Kidney glomerular epithelial cell (primary cell): Measurements from ENCODE around the gene RNF220.

Experiments
- DNase-seq: peaks from one replicate; lab custom pipeline; 2025; lab: John Stamatoyannopoulos, UW

Gene RNF220

GRCh38 chr1:44587796-44588460 is 182.9 kb downstream of the RNF220 start:
- DNase-seq = no peak

- DNase-seq = no peak
These were observed 183.6 kb downstream of the RNF220 start for GRCh38 chr1:44588551-44589210.

- no peak for DNase-seq
These were observed 185.4 kb downstream of the RNF220 start for GRCh38 chr1:44590475-44590874.

- no peak for DNase-seq
These were observed 186.3 kb downstream of the RNF220 start for GRCh38 chr1:44591381-44591780.

GRCh38 chr1:44592208-44593145 is 187.4 kb downstream of the RNF220 start:
- DNase-seq = no peak

GRCh38 chr1:44594353-44594752 is 189.3 kb downstream of the RNF220 start:
- DNase-seq = no peak

- peak; percentile 15 for DNase-seq
These were observed 190.0 kb downstream of the RNF220 start for GRCh38 chr1:44594871-44595735.

DNA sequence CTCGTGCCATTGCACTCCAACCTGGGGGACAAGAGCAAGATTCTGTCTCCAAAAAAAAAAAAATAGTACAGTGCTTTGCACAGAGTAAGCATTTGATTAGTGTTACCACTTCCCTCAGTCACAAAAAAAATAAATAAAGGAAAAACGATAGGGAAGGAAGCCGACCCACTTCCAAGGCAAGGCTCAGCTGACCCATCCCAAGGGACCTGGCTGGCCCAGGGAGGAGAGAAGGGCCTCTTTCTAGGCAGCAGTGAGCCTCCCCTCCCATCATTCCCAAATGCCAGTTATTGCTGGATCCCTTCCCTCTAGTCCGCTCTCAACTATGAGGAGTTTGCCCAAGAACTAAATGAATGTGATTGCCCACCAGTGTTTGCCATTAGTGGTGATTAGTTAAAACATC is 191.5 kb downstream of the RNF220 start:
- no peak for DNase-seq

GRCh38 chr1:44598167-44598566 is 193.1 kb downstream of the RNF220 start:
- no peak for DNase-seq

DNA sequence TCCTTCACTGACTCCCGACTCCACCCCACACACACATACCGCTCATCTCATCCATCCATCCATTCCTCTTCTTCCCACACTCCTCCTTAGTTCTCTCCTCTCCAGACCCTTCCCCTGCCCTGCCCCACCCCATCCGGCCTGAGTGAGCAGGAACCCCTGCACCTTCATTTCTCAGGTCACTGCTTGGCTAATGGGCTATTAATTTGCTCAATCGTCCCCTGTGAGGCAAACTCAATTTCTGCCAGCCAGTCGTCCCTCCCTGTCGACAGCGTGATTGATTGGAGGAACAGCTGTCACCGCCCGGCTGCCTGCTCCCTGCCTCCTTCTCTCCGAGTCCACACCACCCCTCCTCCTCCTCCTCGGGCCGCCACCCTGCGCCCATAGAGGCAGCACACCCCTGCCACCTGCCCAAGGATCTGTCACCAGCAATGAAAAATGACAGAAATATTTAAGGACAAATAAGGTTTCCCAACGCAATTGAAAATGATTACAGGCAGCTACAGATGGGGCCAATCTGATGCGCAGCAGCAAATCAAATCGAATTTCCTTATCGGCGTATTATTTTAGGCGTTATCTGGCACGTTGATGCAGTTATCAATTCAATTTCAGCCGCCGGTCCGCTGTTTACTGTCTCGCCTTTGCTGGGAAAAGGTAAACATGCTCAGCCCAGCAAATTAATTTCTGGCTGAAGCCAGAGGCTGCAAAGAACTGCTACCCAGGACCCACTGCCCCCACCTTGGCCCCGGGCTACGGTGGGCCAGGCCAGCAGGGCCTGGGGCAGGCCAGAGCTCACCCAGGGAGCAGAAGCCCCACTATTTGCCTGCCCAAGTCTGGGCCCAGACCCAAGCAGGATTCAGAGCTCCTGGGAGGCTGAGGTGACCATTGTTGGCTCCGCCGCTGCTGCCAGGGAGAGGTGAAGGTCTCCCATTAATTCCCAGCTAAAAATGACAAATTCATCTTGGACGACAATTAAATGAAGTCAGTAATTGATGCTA is 197.9 kb downstream of the RNF220 start:
- DNase-seq = no peak

- DNase-seq = no peak
These were observed 198.7 kb downstream of the RNF220 start for GRCh38 chr1:44603718-44604117.

DNA sequence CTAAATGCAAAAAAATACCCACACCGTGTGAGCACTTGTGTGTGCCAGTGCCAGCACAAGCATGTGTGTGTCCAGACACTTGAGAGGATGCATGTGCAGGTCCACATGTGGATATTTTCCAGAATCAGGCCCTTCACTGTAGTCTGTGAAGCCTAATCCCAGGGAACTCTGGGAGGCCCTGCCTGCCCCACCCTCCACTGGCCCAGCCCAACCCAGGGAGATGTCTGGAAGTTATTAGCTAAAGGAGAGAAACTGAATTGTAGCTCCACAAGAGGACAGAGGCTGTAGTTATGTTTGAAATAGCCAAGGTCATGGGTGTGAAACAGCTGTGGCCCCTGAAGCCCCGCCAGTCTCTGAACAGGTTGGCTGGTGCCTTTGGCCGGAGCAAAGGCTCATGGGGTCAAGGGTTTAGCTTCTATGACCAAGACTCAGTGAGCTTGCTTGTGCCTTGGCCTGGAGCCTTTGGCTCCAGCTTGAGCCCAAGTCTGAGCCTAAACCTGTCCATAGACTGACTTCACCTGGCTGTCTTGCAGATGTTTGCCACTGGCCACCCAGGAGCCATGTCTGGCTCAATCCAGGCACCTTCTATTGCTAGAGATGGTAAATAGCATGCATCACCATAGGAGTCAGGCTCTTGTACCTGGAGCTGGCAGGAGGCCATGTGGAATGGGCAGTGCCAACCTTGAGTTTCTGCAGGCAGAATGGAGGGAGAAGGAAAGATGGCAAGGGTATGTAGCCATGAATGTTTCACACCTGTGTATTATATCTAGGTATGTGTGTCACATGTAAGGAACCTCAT is 199.3 kb downstream of the RNF220 start:
- DNase-seq = no peak

DNA sequence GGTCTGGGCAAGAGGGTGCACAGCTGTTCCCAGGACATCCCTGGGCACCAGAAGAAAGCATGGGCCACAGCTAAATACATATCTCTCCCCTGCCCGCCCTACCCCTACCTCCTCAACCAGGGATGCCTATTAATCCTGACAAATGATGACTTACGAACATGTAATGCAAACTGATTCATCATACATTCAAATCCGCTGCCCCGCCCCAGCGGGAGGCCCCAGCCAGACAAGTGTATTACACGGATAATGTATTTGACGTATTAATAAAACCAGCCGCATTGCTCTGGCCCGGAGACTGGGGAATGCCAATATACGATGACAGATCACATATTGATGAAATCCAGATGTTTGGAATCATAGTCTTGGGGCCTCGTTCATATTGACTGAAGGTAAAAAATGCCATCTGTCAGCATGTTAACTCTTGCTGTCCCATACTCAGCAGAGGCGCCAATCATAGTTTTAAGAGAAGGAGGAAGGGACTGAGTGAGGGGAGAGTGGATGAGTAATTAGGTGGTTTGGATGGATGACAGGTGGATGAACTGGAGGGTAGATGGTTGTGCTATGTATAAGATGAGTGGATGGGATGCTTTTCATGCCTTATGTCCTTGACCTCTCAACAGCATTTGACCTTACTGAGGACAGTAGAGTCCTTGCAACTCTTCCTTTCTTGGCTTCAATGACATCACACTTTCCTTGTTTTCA is 201.0 kb downstream of the RNF220 start:
- DNase-seq = no peak

DNA sequence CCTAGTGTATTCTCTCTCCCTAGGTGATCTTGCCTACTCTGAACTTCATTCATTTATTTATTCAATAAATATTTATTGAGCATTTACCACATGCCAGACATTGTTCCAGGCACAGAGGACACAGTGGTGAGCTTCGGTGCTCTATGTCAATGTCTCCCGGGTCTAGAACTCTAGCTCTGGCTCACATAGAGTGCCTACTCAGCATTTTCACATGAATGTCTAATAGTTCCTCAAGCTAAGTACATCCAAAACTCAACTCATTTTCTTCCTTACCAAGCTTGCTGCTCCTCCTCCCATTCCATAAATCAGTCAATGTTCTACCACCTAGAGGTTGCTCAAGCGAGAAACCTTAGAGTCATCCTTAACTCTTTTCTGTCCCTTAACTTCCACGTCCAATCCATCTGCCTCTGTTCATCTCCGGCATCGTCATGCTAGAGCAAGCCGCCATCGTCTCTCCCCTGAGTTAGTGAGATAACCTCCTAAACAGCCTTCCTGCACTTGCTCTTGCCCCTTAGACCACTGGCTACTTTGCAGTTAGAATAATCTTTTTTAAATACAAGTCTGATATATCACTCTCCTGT is 201.7 kb downstream of the RNF220 start:
- no peak for DNase-seq

GRCh38 chr1:44608141-44608540 is 203.1 kb downstream of the RNF220 start:
- DNase-seq = no peak

DNA sequence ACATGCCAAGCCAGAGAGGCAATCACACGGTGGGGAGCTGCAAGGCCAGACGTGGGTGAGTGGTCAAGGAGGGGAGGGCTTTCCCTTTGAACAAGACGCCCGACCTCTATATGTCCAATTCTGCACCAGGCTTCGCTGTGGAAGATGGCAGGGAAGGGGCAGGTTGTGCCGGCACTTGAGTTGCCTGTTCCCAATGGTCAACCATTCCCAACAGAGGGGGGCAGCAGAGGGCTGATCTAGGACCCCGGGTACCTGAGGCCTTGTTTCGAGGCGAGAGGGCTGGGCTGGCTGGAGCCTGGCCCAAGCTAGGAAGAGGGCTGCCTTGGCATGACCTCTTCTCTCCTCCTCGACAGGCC is 204.3 kb downstream of the RNF220 start:
- peak; percentile 52 for DNase-seq

GRCh38 chr1:44609768-44610526 is 204.9 kb downstream of the RNF220 start:
- no peak for DNase-seq

- no peak for DNase-seq
These were observed 205.6 kb downstream of the RNF220 start for GRCh38 chr1:44610527-44611148.
